ENCODE measurements around the gene NCKAP5.

Gene NCKAP5

GRCh38 chr2:133255360-133255759, 312.9 kb downstream of the NCKAP5 start:
- no peak overlapping the region for H3K4me3 ChIP-seq (ENCODE audit: low read depth, low read length)
- TF ChIP-seq, protein P1, sequence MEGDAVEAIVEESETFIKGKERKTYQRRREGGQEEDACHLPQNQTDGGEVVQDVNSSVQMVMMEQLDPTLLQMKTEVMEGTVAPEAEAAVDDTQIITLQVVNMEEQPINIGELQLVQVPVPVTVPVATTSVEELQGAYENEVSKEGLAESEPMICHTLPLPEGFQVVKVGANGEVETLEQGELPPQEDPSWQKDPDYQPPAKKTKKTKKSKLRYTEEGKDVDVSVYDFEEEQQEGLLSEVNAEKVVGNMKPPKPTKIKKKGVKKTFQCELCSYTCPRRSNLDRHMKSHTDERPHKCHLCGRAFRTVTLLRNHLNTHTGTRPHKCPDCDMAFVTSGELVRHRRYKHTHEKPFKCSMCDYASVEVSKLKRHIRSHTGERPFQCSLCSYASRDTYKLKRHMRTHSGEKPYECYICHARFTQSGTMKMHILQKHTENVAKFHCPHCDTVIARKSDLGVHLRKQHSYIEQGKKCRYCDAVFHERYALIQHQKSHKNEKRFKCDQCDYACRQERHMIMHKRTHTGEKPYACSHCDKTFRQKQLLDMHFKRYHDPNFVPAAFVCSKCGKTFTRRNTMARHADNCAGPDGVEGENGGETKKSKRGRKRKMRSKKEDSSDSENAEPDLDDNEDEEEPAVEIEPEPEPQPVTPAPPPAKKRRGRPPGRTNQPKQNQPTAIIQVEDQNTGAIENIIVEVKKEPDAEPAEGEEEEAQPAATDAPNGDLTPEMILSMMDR (IDR thresholded peaks at IDR 0.05; ENCODE audit: insufficient read depth, low read depth, low read length, missing control alignments): no peak
- no peak for DNase-seq (ENCODE audit: low read depth)

GRCh38 chr2:133253793-133254192, 314.5 kb downstream of the NCKAP5 start:
- no peak overlapping the region for H3K4me3 ChIP-seq (ENCODE audit: low read depth, low read length)
- TF ChIP-seq, protein P1 (IDR thresholded peaks at IDR 0.05; ENCODE audit: insufficient read depth, low read depth, low read length, missing control alignments): no peak
- DNase-seq (ENCODE audit: low read depth): no peak

DNA sequence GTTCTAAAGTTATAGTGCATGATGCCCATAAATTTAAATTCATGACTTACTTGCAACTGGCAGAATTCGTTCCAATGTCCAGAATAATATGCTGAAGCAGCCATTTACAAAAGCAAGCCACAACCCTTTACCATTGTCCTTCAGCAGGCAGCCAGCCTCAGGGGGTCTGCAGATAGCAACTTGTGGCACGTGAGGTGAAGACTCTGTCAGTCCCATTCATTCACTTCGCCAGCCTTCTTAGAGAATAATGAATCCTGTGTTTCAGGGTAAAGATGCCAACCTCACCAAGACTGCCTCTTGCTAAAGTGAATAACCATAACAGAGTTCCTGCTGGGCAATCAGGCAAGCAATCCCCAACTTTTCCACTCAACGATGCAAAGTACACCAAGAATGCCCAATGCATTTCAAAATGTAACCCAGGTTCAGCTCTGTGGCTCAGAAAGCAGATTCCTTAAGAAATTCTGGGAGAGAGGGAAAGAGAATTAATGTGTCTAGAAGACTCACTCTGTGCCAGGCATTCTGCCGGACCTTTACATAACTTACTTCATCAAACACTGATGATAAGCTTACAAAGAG, 315.4 kb downstream of the NCKAP5 start:
- no peak for DNase-seq (ENCODE audit: low read depth)
- TF ChIP-seq, protein P1 (IDR thresholded peaks at IDR 0.05; ENCODE audit: insufficient read depth, low read depth, low read length, missing control alignments): no peak
- no peak overlapping the region for H3K4me3 ChIP-seq (ENCODE audit: low read depth, low read length)

DNA sequence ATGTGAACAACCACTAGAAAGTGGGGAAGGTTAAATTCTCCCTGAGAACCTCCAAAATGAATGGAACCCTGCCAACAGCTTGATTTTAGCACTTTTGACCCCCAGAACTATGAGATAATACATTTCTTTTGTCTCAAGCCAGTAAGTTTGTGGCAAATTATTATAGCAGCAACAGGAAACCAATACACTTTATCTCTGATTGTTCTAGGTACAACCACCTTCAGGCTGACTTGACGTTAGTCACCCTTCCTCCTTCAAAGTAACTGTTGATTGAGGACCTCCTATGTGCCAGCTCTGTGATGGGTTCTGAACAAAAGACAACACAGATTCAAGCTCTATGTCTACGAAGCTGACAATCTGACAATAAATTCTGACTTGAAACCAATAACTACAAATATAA, 318.9 kb downstream of the NCKAP5 start:
- no peak overlapping the region for H3K4me3 ChIP-seq (ENCODE audit: low read depth, low read length)
- TF ChIP-seq, protein P1 (IDR thresholded peaks at IDR 0.05; ENCODE audit: insufficient read depth, low read depth, low read length, missing control alignments): no peak
- DNase-seq (ENCODE audit: low read depth): no peak

- H3K4me3 ChIP-seq (ENCODE audit: low read depth, low read length): no peak overlapping the region
Observed at GRCh38 chr2:133248264-133248663, 320.0 kb downstream of the NCKAP5 start.

GRCh38 chr2:133247631-133248030, 320.6 kb downstream of the NCKAP5 start:
- H3K4me3 ChIP-seq (ENCODE audit: low read depth, low read length): no peak overlapping the region
- no peak for DNase-seq (ENCODE audit: low read depth)
- TF ChIP-seq, protein P1 (IDR thresholded peaks at IDR 0.05; ENCODE audit: insufficient read depth, low read depth, low read length, missing control alignments): no peak

More at GRCh38 chr2:133248264-133248663, 320.0 kb downstream of the NCKAP5 start:
- TF ChIP-seq, protein P1 (IDR thresholded peaks at IDR 0.05; ENCODE audit: insufficient read depth, low read depth, low read length, missing control alignments): no peak
- no peak for DNase-seq (ENCODE audit: low read depth)

GRCh38 chr2:133241224-133241571, 327.1 kb downstream of the NCKAP5 start:
- H3K4me3 ChIP-seq (ENCODE audit: low read depth, low read length): no peak overlapping the region
- TF ChIP-seq, protein P1 (IDR thresholded peaks at IDR 0.05; ENCODE audit: insufficient read depth, low read depth, low read length, missing control alignments): no peak
- no peak for DNase-seq (ENCODE audit: low read depth)

All from GM12865 (cell line).